Measurements from ENCODE around the gene OR2D3. TPM values are rescaled to one million over a fixed set of nuclear protein-coding genes. Genes with fewer than 3 reads are reported as not detected.

The OR2D3 gene
- total and polyA plus RNA-seq, 10 donors: not detected

DNA sequence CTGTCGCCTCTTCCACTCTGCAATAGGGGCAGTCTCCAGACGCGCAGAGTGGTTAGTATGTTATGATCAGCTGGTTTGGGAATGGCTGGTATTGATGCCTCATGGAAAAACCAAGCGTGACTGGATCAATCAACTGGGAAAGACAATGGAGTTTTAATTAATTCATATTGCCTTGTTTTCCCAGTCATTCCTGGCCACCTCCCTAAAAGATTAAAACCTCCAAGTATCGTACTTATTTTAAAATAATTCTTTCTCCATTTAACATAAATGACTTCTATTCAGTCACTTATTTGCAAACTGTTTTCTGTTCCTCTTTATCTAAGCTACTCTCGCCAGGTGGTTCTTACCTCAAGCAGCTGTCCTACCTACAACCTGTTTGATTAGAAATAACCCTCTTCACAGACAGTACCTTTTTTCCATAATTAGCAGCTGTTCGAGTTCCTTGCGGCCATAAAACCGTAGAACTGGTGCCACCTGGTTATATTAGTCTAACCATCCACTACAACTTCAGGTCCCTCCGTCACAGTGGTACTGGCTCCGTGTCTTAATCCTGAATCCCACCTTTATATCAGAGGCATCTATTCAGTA, 6.3 kb downstream of the OR2D3 start:
- Histone ChIP-seq H3K9me3 (no peaks in the 10 kb centered on the region), H3K4me3 (peak overlapping the region; percentile 44 to 82 (median 56)), H3K4me1 (peaks cover 4 to 23% (median 17%) of the 10 kb centered on the region in 6 donors), H3K27ac (peak overlapping the region in 6 of 8 donors; percentile 26 to 80 (median 59)), H3K27me3 (replicated peaks in 1 of 7) (peaks cover 0 to 47% (median 0%) of the 10 kb centered on the region in 7 donors), H3K36me3 (no peaks in the 10 kb centered on the region)
- no peak for TF ChIP-seq POLR2A (IDR thresholded peaks at IDR 0.05)
- TF ChIP-seq, protein P1, sequence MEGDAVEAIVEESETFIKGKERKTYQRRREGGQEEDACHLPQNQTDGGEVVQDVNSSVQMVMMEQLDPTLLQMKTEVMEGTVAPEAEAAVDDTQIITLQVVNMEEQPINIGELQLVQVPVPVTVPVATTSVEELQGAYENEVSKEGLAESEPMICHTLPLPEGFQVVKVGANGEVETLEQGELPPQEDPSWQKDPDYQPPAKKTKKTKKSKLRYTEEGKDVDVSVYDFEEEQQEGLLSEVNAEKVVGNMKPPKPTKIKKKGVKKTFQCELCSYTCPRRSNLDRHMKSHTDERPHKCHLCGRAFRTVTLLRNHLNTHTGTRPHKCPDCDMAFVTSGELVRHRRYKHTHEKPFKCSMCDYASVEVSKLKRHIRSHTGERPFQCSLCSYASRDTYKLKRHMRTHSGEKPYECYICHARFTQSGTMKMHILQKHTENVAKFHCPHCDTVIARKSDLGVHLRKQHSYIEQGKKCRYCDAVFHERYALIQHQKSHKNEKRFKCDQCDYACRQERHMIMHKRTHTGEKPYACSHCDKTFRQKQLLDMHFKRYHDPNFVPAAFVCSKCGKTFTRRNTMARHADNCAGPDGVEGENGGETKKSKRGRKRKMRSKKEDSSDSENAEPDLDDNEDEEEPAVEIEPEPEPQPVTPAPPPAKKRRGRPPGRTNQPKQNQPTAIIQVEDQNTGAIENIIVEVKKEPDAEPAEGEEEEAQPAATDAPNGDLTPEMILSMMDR (IDR thresholded peaks at IDR 0.05 in 8 of 11, conservative IDR thresholded peaks at IDR 0.05 in 3 of 11): no peak
- TF ChIP-seq POLR2AphosphoS5 (IDR thresholded peaks at IDR 0.05): no peak
- intact Hi-C loops (cut with DNase I; ENCODE audit: low total_unique reads): no loop called here
- 15 to 21% (median 17%) methylated on average over 11 of the region's 11 CpGs for WGBS, 5 donors
- DNase-seq: no peak

DNA sequence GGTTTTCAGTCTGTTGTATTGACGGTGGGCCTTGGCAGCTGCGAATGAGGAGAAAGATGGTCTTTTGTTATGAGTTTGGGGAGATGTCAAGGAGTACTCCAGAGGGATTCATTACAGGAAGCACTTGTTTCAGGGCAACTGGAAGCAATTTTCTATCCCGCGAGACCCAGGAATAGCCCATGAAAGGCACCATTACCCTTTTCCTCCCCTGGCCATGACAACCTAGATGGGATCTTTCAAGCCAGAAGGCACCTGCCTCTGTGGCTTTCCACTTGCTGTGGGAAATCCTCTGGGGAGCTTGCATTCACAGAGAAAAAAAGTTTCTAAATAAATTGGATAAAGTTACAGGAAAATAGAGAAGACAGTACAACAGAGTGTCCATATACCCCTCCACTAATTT, 8.1 kb downstream of the OR2D3 start:
- 65 to 82% (median 70%) methylated on average over 4 of the region's 4 CpGs for WGBS, 5 donors
- intact Hi-C loops (cut with DNase I; ENCODE audit: low total_unique reads): no loop called here

DNA sequence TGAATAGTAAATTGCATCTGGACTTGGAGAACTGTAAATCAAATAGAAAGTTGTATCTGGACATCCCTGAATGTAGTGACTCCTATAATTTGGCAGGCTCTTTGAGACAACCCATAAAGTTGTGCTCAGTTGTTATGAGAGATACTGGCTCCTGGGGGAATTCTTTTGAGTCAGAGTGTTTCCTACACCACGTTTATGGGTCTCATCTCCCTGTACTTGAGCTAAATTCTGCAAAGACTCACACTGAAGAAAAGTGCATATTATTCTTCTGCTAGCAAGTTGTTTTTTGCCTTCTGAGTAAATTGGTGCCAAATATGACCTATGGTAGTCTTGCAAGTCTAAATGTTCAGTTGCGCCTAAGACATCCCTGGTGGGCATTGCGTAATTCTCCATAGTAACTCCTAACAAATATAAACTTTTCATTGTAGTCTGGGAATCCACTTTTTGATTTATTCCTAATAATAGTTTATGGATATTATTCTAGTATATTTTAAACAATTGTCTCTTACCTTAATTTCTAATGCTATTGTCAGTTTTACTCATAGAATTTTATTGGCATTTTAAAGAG, 10.4 kb downstream of the OR2D3 start:
- no peak for DNase-seq
- 80 to 92% (median 83%) methylated on average over 3 of the region's 3 CpGs for WGBS, 5 donors
- Histone ChIP-seq H3K9me3 (no peaks in the 10 kb centered on the region), H3K4me1 (peaks cover 4 to 18% (median 13%) of the 10 kb centered on the region in 6 donors), H3K27ac (no peak overlapping the region), H3K36me3 (no peaks in the 10 kb centered on the region), H3K27me3 (replicated peaks in 1 of 7) (peaks cover 0 to 35% (median 0%) of the 10 kb centered on the region in 7 donors), H3K4me3 (no peak overlapping the region)
- TF ChIP-seq POLR2A (IDR thresholded peaks at IDR 0.05) (no peak), POLR2AphosphoS5 (IDR thresholded peaks at IDR 0.05) (no peak)
- TF ChIP-seq, protein P1 (IDR thresholded peaks at IDR 0.05 in 8 of 11, conservative IDR thresholded peaks at IDR 0.05 in 3 of 11): no peak
- intact Hi-C loops (cut with DNase I; ENCODE audit: low total_unique reads): no loop called here

More for the DNA sequence above, 8.1 kb downstream of the OR2D3 start:
- H3K27me3 ChIP-seq (replicated peaks in 1 of 7): peaks cover 0 to 45% (median 0%) of the 10 kb centered on the region in 7 donors
- no peaks in the 10 kb centered on the region for H3K36me3 ChIP-seq
- no peak overlapping the region for H3K4me3 ChIP-seq
- no peak overlapping the region for H3K27ac ChIP-seq
- peaks cover 4 to 23% (median 17%) of the 10 kb centered on the region in 6 donors for H3K4me1 ChIP-seq
- no peak for DNase-seq
- no peak for TF ChIP-seq POLR2AphosphoS5 (IDR thresholded peaks at IDR 0.05)
- TF ChIP-seq POLR2A (IDR thresholded peaks at IDR 0.05): no peak
- TF ChIP-seq, protein P1 (IDR thresholded peaks at IDR 0.05 in 8 of 11, conservative IDR thresholded peaks at IDR 0.05 in 3 of 11): no peak
- no peaks in the 10 kb centered on the region for H3K9me3 ChIP-seq

DNA sequence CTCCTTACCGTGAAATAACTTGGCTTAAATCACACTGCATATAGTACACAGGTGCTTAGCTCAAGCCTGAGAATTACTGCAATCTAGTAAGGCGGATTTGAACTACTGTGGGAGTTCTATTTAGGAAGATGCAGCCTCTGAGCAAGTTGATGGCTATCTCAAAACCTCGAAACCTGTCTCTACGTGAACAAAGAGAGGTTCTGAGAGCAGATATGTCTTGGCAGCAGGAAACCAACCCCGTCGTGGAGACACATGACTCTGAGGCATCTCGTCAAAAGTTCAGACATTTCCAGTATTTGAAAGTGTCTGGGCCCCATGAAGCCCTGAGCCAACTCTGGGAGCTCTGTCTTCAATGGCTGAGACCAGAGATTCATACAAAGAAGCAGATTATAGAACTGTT, 11.3 kb downstream of the OR2D3 start:
- TF ChIP-seq, protein P1 (IDR thresholded peaks at IDR 0.05 in 8 of 11, conservative IDR thresholded peaks at IDR 0.05 in 3 of 11): no peak
- TF ChIP-seq POLR2A (IDR thresholded peaks at IDR 0.05): no peak
- no peak for TF ChIP-seq POLR2AphosphoS5 (IDR thresholded peaks at IDR 0.05)
- H3K4me3 ChIP-seq: no peak overlapping the region
- peaks cover 3 to 9% (median 6%) of the 10 kb centered on the region in 6 donors for H3K4me1 ChIP-seq
- WGBS, 5 donors: 70 to 81% (median 77%) methylated on average over 7 of the region's 7 CpGs
- no peaks in the 10 kb centered on the region for H3K36me3 ChIP-seq
- H3K27me3 ChIP-seq (replicated peaks in 1 of 7): peaks cover 0 to 26% (median 0%) of the 10 kb centered on the region in 7 donors
- no peak overlapping the region for H3K27ac ChIP-seq
- H3K9me3 ChIP-seq: no peaks in the 10 kb centered on the region
- intact Hi-C loops (cut with DNase I; ENCODE audit: low total_unique reads): no loop called here
- DNase-seq: no peak

Measured in spleen (tissue), 11 donors.